Bronchus fibroblast of lung (primary cell): ENCODE results near the gene EMD. TPM values are rescaled to one million over a fixed set of nuclear protein-coding genes. Genes with fewer than 3 reads are reported as not detected.

ENCODE experiments used
- total RNA-seq: library from RNA; depleted of rRNA; stranded (reverse); fragments of >200 nt; gene quantifications from 2 replicates; pipeline ENCODE4 v1.2.3, GENCODE V29; 2015

EMD gene
- total RNA-seq, result 67.2 and 76.8 TPM in 2 replicates

DNA sequence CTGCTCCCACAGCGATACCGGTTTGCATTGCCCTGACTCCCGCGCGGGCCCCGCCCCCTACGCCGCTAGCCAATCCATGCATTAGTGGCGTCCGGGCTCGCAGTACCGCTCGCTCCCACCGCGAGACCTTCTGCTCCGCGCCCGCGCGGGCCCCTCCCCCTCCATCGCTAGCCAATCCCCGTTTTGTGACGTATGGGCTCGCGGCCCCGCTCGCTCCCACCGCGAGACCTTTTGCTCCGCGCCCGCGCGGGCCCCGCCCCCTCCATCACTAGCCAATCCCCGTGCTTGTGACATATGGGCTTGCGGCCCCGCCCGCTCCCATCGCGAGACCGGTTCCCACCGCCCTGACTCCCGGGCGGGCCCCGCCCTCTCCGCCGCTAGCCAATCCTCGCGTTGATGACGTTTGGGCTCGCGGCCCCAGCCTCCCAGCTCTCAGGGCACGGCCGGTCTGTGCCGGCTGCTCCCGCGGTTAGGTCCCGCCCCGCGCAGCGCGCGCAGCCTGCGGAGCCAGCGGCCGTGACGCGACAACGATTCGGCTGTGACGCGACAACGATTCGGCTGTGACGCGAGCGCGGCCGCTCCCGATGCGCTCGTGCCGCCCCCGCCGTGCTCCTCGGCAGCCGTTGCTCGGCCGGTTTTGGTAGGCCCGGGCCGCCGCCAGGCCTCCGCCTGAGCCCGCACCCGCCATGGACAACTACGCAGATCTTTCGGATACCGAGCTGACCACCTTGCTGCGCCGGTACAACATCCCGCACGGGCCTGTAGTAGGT is at the start of gene EMD:
EMD (plus strand) TSS at position 497 of the 770 bp plus-strand sequence; CDS start at position 687, 190 bp downstream.

DNA sequence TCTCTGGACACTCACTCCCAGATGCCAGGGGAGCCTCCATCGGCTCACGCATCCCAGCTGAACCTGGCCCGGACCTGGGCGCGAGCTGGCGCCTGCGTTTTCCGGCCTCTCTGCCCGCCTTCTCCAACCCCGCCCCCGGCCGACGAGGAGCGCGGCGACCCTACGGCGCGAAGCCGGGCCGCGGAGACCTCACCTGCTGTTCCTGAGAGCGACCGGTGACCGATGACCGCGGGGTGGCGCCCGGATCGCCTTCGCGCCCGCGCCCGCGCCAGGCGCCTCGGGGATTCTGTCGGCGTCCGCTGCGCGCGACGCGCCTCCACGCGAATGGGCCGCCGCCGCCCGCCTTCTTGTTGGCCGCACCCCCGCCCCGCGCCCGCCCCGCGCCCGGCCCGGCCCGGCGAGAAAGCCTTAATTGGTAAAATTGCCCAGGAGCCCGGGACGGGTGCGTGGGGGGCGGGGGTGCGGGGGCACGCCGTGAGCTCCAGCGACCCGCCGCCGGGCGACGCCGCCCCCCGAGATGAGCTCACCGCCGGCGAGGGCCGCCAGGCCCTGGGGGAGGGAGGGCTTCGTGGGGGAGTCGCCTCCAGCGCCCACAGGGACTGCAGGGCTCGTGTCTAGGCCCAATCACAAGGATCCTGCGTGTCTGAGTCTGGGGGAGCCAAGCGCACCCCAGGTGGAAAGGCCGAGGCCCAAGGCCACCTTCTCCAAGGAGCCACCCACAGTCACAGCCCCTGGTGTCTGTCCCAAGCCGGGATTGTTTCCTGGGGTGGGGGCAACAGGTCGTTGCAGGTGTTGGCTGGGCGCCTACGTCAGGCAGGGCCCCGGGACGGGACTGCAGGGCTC is 4.6 kb upstream of the EMD start, which contains the start of gene FLNA:
FLNA (minus strand) TSS at position 322 of the 843 bp plus-strand sequence. CDS start 3,389 bp downstream, outside the sequence.

DNA sequence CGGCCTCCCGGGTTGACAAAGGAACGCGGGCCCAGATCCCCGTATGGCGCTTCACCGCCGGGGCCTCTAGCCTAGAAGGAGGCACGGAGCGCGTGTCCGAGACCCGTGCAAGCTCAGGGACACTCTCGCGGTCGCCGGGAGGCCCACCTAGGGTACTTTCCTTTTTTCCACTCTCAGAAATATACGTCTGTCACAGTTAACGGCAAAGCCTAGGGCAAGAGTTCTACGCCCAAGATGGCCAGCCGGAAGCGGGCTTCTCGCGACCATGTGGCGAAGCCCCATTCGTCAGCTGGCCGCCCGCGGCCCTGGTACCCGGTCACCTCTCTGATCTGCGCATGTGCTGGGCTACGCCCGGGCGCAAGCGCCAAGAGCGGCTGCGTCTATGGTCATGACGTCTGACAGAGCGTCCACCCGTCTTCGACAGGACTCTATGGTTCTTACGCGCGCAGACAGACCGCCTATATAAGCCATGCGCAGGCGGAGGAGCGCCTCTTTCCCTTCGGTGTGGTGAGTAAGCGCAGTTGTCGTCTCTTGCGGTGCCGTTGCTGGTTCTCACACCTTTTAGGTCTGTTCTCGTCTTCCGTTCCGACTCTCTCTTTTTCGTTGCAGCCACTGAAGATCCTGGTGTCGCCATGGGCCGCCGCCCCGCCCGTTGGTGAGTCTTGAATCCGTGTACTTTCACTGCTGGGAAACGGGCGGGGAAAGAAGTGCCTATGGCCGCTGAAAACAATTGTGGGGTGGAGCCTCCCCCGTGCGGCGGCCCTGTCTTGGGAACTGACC is 19.0 kb downstream of the EMD start, which contains the start of gene RPL10:
RPL10 (plus strand) TSS at position 490 of the 780 bp plus-strand sequence; CDS start at position 633, 143 bp downstream.

DNA sequence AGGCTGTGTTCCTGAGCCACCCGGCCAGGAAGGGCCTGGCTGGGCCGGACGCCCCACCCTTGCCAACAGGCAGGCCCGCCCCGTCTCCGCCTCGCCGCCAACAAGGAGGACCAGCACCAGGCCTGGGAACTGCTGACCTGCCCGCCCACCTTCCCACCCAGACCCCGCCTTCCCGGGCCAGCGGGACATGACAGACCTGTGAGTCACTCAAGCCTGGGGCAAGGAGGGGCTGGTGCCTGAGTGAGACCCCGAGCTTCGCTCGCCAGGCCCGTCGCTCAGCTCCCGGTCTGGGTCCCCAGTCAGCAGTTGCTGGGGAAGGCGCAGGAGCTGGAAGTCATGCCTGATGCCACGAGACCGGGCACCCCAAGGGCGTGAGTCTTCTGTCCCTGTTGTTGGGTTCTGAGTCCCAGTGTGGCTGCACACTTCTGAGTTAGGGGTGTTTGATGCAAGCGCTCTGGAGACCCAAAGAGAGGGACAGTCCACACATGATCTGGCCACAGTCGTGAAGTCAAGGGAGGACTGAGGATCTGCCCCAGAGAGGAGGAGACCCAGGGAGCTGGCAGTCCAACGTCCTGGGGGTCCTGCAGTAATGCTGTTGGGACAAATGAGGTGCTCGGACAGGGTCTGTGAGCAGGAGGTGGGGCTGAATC is 30.3 kb downstream of the EMD start, which contains the start of gene DNASE1L1:
DNASE1L1 (minus strand) TSS at position 33 of the 650 bp plus-strand sequence. CDS start 3,686 bp downstream, outside the sequence.

DNA sequence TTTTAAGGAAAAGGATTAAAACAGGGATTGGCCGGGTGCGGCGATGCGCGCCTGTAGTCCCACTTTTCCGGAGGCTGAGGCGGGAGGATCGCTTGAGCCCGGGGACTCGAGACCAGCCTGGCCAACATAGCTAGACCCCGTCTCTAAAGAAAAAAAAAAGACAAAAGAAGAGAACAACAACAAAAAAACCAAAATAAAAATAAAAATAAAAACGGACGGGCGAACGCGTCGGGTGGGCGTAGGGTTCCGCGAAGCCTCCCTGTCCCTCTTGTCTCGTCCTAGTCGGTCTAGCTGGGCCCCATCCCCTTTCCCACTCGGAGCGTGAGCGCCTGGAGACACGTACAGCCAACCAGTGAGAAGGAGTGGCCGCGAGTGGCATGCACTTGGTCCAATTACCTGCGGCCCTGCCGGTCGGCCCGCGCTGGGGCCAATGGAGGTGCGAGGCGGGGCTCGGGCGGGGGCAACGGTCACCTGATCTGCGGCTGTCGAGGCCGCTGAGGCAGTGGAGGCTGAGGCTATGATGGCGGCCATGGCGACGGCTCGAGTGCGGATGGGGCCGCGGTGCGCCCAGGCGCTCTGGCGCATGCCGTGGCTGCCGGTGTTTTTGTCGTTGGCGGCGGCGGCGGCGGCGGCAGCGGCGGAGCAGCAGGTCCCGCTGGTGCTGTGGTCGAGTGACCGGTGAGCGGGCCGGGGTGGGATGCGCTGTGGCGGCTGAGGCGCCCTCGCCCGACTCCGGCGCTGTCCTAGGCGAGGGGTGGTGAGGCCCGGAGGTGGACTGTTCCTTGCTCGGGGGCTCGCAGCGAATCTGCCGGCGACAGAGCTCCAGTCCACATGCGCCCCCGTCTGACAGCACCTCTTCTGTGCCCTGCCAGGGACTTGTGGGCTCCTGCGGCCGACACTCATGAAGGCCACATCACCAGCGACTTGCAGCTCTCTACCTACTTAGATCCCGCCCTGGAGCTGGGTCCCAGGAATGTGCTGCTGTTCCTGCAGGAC is 49.4 kb downstream of the EMD start, which contains the start of gene ATP6AP1:
ATP6AP1 (plus strand) TSS at position 502 of the 996 bp plus-strand sequence; CDS start at position 518, 16 bp downstream.

Other genes starting within 250 kb of the EMD start
- not detected in 2 replicates for gene OPN1LW, start 235.1 kb upstream of the EMD start, total RNA-seq
- gene OPN1MW, start 196.7 kb upstream of the EMD start, total RNA-seq, result not detected in 2 replicates
- not detected in 2 replicates for gene OPN1MW2, start 159.5 kb upstream of the EMD start, total RNA-seq
- gene OPN1MW3, start 121.7 kb upstream of the EMD start, total RNA-seq, result not detected in 2 replicates
- gene TEX28, start 84.2 kb upstream of the EMD start, total RNA-seq, result not detected in 2 replicates
- not detected in 2 replicates for gene TKTL1, start 83.5 kb upstream of the EMD start, total RNA-seq
- gene FLNA, start 4.7 kb upstream of the EMD start, total RNA-seq, result 1,491 and 1,595 TPM in 2 replicates
- 6,084 and 6,687 TPM in 2 replicates for gene RPL10, start 19.1 kb downstream of the EMD start, total RNA-seq
- gene DNASE1L1, start 30.0 kb downstream of the EMD start, total RNA-seq, result 36.7 and 41.4 TPM in 2 replicates
- gene TAFAZZIN, start 32.2 kb downstream of the EMD start, total RNA-seq, result 17.5 and 24.2 TPM in 2 replicates
- gene ATP6AP1, start 49.4 kb downstream of the EMD start, total RNA-seq, result 32.4 and 36.0 TPM in 2 replicates
- gene GDI1, start 57.9 kb downstream of the EMD start, total RNA-seq, result 113 and 125 TPM in 2 replicates
- 52.6 and 60.2 TPM in 2 replicates for gene FAM50A, start 64.8 kb downstream of the EMD start, total RNA-seq
- gene PLXNA3, start 79.0 kb downstream of the EMD start, total RNA-seq, result 14.4 and 17.8 TPM in 2 replicates
- 28.2 and 32.1 TPM in 2 replicates for gene LAGE3, start 100.0 kb downstream of the EMD start, total RNA-seq
- 48.5 and 59.5 TPM in 2 replicates for gene UBL4A, start 107.3 kb downstream of the EMD start, total RNA-seq
- 22.7 and 26.2 TPM in 2 replicates for gene SLC10A3, start 111.3 kb downstream of the EMD start, total RNA-seq
- gene FAM3A, start 136.9 kb downstream of the EMD start, total RNA-seq, result 45.4 and 48.2 TPM in 2 replicates
- 95.3 and 101 TPM in 2 replicates for gene G6PD, start 167.6 kb downstream of the EMD start, total RNA-seq
- gene IKBKG, start 168.3 kb downstream of the EMD start, total RNA-seq, result 19.5 and 20.8 TPM in 2 replicates
- not detected in 2 replicates for gene CTAG1A, start 205.8 kb downstream of the EMD start, total RNA-seq
- gene CTAG1B, start 240.0 kb downstream of the EMD start, total RNA-seq, result not detected in 2 replicates